HL-60/S4 treated with phorbol 12-myristate 13-acetate at 8.2 ng/mL for 4 days and 3 days (cell line): ENCODE measurements around the gene FMN2.
"Not testable (repeated sequence)": the region's sequence is repeated elsewhere in the genome, so short reads cannot be mapped to it uniquely, and the experiment has no call there.

Source experiments
- in situ Hi-C: fragments of 300-500 bp; cut with MboI; formaldehyde crosslinking; loops from 2 replicates; pipeline ENCODE4 v1.15.0; 2022; ENCODE audit warnings: low sequenced_read_pairs

Gene FMN2

DNA sequence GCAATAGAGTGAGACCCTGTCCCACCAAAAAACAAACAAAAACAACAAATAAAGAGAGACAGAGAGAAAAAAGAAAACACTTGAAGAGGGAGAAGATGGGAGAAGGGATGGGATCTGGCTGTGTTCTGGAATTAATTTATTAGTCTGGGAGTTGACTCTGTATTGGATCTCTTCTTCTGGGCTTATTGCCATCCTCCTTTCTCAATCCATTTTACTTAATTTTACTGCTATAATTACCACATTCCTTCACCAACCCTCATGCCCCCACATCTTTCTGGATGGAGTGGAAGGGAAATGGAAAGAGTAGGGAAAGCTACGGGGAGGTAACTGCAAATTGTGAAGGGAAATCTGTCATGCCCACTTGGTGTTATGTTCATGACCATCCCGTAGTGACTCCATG, 42.9 kb downstream of the FMN2 start:
- in situ Hi-C loops, result no loop called here

DNA sequence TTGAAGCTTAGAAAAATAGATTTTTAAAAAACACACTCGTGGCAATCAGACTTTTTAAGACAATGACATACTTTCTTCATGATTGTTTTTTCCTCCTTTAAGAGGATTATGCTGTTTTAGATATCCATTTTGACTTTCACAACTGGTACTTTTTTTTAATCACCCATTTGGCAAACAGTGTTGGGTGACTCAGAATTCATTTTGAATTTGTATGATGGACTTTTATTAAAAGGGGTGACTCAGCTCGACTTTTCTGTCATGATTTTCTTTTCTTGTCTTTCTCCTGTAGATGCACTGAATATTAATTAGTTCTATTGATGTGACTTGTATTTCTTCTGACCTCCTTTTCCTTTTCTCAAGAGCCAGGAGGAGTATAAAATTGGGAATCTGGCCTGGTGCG, 44.7 kb downstream of the FMN2 start:
- in situ Hi-C loops, result no loop called here

DNA sequence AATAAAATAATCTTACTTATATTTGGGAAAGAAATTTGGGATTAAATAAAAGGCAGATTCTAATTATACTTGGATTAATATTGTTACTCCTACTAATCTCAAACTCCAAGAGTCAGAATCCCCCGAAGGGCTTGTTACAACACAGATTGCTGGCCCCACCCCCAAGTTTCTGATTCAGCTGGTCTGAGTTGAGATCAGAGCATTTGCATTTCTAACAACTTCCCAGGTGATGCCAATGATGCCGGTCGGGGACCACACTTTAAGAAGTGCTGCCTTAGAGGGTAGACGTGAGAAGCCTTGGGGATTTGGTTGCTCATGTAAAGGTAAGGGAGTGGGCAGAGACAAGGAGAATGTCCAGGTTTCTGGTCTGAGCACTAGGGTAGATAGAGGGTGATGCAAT, 47.2 kb downstream of the FMN2 start:
- in situ Hi-C loops, result no loop called here

DNA sequence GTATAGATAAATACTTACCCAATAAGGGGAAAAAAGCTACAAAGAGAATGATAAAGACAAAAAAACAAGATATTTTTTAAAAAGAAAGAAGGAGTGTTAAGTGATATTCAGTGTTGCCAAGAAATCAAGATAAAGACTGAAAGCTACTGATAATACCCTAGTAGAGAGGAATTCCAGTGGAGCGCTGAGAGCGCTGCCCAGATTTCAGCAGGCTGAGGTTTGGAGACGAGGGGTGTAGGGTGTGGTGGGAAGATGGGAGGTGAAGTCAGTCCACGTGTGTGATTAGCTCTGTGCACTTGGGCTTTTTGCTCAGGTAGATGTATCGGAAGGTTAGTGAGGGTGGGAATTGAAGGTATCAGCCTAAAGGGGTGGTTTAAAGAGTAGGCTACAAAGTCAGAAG, 47.8 kb downstream of the FMN2 start:
- in situ Hi-C loops, result no loop called here

DNA sequence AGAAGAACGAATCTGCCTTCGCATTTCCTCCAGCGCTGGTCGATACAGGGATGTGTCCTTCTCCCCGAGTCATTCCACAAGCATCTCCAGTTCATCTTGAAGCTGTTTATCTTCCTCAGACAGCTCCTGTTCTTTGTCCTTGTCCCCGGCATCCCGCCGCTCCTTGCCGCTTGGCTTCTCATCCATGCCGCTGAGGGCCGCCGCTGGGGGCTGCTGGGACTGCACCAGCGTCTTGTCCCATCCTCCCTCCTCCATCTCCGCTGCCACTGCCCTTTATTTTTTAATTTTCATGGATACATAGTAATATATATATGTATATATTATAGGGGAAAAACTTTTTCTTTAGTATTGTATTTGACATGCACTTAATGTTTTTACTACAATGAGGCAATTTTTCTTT, 53.4 kb downstream of the FMN2 start:
- in situ Hi-C loops, result no loop called here

DNA sequence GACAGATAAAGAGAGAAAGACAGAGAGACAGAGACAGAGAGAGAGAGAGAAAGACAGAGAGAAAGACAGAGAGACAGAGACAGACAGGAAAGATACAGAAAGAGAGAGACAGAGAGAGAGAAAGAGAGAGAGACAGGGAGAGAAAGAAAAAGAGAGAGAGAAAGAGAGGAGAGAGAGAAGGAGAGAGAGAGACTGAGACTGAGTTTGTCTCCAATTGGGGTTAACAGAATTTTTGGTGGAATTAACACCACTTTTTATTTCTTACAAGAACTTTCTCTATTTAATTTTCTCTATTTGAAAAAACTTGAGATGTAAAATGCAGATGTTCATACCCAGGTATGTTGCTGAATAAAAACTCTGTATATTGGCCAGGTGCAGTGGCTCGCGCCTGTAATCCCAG, 56.6 kb downstream of the FMN2 start:
- in situ Hi-C loops, result no loop called here

DNA sequence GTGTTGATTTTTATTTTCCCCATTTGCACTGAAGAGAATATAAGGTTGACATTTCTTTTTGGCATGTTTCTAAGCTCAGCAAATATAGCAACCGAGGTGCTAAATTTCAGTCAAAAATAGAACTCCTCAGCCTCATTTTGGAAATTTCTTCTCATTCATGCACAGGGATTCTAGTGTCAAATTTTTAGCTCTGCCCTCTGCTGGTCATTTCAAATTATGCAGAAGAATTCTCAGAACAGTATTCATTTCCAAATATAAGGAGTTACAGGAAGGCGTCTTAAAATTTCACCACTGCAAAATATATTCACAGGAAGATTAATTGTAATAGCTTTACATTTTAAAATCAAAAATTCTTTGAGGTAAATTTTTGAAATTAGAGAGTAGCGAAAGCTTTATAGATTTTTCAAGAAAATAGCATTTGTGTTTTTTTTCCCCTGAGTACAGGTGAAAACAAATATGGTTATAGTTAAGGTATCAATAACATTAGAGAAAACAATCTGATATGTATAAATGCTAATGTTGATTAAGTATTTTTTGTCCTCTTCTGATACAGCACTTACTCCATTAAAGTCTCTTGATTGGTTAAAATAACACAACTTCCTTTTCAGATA, 57.9 kb downstream of the FMN2 start:
- in situ Hi-C loops, result no loop called here

DNA sequence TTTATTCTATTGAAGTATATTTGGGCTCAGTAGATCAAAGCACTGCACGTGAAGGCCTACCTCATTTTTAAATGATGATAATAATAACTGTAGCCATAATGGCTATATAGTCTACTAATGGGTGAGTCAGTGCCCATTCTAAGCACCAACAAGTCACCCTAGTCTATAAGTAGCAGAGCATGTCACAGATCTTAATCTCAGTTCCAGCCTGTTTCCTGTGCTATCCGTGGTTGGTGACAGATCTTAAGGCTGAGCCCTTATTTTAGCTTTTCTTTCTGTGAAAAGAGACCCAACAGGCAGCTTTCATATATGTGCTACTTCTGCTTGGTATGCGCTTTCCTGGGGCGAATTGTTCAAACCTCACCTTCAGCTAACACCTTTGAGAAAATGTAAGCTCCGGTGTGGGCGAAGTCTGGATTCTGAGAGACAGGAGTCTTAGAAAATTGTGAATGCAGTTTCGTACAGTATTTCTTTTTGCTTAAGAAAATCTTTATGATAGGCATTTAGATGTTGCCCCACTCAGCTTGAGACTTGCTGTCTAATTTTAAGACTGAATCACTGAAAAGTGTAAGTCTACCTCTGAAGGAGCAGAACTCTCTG, 59.6 kb downstream of the FMN2 start:
- in situ Hi-C loops, result no loop called here

DNA sequence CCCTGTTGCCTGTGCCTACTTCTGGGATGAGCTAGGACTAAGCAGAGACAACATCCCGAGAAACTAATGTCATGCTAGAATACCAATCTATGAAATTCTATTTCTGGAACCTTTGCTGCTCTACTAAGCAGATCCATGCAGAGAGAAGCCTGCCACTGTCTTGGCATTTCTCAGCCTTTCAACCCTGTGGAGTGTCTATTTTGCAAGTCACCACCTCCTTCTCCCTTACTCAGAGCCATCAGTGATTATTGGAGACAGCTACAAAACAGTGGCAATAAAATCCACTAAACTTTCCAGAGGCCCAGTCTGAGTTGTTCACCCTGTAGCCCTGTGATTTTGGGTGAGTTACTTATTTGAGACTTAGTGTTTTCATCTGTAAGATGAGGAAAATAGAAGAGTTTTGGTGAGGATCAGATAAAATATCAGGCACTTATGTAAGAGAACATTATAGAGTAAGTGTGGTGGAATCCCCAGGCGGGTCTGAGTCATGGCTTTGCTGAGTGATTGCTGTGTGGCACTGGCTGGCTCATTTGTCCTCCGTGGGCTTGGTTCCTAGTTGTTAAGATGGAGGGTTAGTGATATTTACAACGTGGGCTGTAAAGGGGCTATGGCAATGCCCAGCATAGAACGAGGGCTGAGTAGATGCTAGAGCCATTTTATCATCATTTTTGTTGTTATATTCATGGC, 61.1 kb downstream of the FMN2 start:
- in situ Hi-C loops, result no loop called here

DNA sequence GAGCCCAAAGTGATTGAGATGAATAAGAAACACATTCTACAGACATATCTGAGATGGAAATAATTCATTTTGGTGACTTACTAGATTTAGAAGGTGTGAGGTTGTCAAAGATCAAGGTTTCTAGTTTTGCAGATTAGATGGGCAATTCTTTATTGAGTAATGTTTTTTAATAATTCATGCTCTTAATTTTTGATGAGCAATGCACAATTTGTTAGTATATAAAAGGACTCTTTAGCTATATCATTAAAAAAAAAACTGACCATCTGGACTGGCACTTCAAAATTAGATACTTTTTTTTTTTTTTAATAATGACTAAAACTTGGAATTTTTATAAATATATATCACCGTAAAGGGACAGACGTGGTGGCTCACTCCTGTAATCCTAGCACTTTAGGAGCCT, 63.9 kb downstream of the FMN2 start:
- in situ Hi-C loops, result no loop called here

DNA sequence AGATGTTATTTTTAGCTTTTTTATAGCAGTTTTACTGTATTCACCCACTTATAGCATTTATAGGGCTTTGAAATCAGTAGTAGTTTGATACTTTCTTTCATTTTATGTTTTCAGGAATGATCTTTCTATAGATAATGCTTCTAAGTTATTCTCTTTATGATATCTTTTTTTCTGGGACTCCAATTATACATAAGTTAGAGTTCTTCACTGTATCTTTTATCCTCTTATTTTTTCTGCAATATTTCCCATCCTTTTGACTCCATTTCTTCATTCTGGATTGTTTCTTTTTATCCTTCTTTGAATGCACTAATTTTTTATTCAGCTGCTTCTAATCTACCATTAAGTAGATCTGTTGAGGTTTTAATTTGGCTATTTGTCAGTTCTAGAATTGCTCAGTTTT, 73.1 kb downstream of the FMN2 start:
- in situ Hi-C loops, result no loop called here

DNA sequence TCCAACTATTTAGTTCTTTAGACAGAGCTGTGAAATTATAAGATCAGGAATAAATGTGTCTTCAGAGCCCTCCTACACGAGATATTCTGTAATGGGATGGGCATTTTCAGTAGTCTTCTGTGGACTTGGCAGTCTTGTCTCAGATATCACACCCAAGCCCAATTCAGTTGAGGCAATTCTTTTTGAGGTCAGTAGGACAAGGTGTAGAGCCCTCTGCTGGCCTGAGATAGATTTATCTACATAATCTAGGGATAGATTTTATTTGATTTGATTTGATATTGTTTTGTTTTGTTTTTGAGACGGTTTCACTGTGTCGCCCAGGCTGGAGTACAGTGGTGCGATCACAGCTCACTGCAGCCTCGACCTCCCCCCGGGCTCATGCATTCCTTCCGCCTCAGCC, 77.5 kb downstream of the FMN2 start:
- in situ Hi-C loops, result no loop called here

DNA sequence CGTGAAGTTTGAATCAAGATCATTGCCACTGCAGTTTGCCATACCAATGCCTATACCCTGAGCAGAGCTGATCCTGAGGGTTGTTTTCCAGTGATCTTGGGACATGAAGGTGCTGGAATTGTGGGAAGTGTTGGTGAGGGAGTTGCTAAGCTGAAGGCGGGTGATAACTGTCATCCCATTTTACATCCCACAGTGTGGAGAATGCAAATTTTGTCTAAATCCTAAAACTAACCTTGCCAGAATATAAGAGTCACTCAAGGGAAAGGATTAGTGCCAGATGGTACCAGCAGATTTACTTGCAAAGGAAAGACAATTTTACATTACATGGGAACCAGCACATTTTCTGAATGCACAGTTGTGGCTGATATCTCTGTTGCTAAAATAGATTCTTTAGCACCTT, 78.6 kb downstream of the FMN2 start:
- in situ Hi-C loops, result no loop called here

DNA sequence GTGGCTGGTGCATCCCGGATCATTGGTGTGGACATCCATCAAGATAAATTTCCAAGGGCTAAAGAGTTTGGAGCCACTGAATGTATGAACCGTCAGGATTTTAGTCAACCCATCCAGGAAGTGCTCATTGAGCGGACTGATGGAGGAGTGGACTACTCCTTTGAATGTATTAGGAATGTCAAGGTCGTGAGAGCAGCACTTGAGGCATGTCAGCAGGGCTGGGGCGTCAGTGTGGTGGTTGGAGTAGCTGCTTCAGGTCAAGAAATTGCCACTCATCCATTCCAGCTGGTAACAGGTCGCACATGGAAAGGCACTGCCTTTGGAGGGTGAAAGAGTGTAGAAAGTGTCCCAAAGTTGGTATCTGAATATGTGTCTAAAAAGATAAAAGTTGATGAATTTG, 79.1 kb downstream of the FMN2 start:
- in situ Hi-C loops, result no loop called here

DNA sequence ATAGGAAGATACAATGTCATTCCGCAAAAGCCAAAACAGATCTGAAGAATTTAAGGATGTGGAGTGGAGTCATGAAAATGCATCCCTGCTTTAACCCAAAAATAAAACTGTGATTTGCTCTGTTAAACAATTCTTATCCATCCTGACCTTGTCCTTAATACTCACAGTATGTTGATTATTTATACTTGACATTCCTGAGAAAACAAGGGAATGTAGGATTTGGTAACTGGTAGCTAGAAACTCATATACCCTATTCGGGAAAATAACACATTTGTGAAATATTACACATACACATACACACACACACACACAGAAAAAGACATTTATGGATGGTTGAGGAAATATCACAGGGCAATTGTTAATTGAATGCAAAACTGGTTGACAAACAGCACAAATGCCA, 80.2 kb downstream of the FMN2 start:
- in situ Hi-C loops, result no loop called here

DNA sequence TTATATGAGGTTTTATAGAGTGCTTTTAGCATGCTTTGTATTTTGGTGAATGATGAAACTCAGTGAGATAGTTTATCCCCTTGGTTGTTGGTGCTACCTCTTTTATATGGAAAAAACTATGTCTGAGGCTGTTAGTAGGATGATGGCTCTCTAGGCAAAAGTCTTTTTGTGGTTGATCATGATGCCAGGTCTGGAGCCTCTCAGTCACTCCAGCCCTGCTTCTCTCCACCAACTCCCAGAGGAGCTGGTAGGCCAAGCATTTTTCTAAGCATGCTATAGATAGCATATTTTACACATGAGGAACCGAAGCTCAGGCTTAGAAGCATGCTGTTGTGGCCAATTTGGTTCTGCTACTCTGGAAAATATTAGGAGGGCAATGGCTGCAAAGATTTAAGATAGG, 82.2 kb downstream of the FMN2 start:
- in situ Hi-C loops, result no loop called here

DNA sequence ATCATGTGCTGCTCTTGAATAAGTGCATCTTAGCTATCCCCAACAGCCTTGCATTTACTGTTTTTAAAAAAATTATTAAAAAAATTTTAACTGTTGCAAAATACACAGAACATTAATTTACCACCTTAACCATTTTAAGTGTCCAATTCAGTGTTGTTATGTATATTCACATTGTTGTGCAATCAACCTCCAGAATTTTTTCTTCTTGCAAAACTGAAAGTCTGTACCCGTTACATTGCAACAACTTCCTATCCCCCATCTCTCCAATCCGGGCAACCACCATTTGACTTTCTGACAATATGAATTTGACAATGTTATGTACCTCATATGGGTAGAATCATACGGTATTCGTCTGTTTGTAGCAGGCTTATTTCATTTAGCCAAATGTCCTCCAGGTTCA, 83.1 kb downstream of the FMN2 start:
- in situ Hi-C loops, result no loop called here

DNA sequence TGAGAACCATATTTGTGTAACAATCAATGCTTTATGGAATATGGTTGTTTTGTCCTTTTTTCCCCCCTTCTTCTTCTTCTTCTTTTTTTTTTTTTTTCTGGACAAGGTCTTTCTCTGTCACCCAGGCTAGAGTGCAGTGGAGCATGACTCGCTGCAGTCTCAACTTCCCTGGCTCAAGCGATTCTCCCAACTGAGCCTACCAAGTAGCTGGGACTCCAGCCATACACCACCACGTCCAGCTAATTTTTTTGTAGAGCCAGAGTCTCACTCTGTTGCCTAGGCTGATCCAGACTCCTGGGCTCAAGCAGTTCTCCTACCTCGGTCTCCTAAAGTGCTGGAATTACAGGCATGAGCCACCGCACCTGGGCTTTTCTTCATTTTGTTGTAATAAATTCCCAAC, 86.7 kb downstream of the FMN2 start:
- in situ Hi-C loops, result no loop called here

DNA sequence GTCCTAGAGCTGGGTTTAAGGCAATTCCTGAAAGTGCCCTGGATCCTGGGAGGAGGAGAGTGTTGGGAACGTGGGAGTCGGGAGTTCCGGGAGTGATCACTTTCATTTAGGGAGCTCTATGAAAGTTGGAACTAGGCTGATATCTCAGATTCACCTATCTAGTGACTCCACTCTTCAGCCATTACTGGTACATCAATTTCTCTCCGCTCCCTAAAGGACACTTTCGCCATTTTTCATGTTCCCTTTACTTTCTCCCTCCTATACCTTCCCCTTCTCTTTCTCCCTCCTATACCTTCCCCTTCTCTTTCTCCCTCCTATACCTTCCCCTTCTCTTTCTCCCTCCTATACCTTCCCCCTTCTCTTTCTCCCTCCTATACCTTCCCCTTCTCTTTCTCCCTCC, 93.0 kb downstream of the FMN2 start:
- in situ Hi-C loops, result not testable (repeated sequence)

DNA sequence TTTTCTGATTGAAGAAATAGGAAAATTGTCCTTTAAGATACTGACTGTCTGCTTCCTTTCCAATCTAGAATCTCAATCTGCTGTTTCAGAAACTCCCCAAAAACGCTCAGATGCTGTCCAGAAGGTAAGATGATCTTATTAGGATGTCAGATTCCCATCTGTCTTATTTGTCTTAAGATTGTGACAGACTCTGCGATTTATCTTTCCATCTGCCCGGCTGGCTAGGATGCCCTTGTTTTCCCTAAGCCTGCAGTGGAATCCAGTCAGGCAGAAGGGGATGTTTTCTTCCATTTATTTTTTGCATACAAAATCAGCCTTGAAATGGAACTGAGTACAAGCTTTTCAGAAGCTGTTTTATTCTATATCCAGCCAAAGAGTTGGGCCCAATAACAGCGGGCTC, 96.5 kb downstream of the FMN2 start:
- in situ Hi-C loops, result no loop called here

DNA sequence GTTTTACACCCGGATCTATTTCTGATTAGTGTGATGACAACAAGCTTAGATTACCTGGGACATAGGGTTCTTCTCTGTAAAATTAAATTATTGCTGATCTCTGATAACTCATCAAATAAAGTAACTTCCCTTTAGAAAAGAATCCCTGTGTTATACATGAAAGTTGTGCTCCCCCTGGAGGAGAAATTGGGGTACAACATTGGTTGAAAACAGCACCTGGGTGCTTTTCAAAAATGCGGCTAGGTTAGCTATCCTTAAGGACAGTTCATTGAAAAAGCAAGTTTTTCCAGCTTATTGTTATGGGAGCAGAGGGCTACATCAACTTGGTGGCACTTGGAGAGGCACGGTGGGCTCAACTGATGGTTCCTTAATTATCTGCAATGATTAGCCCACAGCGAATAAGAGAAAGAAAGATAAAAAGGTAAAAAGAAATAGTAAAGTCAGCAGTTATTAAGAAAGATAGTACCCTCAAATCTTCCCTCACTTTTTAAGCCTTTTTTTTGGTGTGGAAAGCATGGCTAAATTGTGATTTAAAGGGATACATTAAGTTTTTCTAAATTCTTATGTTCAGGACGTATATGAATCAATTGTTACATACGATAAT, 97.8 kb downstream of the FMN2 start:
- in situ Hi-C loops, result no loop called here

DNA sequence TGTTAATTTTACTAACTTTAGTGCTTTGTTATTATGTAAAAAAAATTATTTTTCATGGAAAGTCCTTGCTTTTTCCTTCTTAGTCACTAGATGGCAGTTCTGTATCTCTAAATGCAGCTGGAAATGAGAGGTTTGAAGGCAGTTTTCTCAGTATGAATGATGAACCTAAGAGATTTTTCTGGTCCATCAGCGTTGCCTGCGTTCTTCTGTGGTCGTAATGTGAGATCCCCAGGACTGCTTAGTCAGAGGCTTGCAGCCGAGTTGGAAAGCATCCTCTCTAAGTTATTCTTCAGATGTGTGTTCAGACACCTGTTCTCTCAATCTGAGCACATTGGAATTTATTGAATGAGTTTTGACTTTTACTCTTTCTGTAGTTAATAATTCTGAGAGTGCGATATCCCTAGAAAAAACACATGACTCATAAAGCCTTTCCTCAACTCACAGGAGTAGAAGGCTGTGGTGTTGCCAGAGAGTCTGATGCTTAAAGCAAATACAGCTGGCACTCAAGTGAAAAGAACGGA, 99.3 kb downstream of the FMN2 start:
- in situ Hi-C loops, result no loop called here
